Transverse colon (tissue), 4 donors: ENCODE results near the gene NBPF1. TPM values are rescaled to one million over a fixed set of nuclear protein-coding genes. Genes with fewer than 3 reads are reported as not detected.
"Not testable (repeated sequence)": the region's sequence is repeated elsewhere in the genome, so short reads cannot be mapped to it uniquely, and the experiment has no call there.

Experiments
- DNase-seq: peaks from one replicate; pipeline ENCODE4 v3.0.0-alpha.2; 2019
- H3K27ac ChIP-seq, 4 donors: fragments of 200-600 bp; sonication (generic); 2 replicates each; pipeline ENCODE4 v1.5.1; 2016 to 2018; ENCODE audit warnings: inconsistent platforms in 4 of 4
- H3K27me3 ChIP-seq: fragments of 200-600 bp; sonication (generic); 2 replicates; pipeline ENCODE4 v1.5.1; 2017; ENCODE audit warnings: inconsistent platforms
- H3K36me3 ChIP-seq, 4 donors: fragments of 200-600 bp; sonication (generic); 2 replicates each; pipeline ENCODE4 v1.5.1; 2017 to 2019; ENCODE audit warnings: inconsistent platforms in 4 of 4
- H3K4me1 ChIP-seq, 4 donors: fragments of 200-600 bp; sonication (generic); 2 replicates each; pipeline ENCODE4 v1.5.1; 2017 to 2020; ENCODE audit warnings: inconsistent platforms in 4 of 4
- H3K4me3 ChIP-seq, 4 donors: fragments of 200-600 bp; sonication (generic); 1 replicate in 1 of 4; 2 replicates in 3 of 4; pipeline versions ENCODE4 v1.5.1 to v1.6.1; 2017 to 2019; ENCODE audit warnings: inconsistent platforms in 4 of 4
- H3K9me3 ChIP-seq, 2 donors: fragments of 200-600 bp; sonication (generic); 2 replicates each; pipeline ENCODE4 v1.5.1; 2017 to 2019; ENCODE audit warnings: inconsistent platforms in 2 of 2
- WGBS, 2 donors: methylation state at CpG; one replicate each; pipeline ENCODE4 v1.1.5; 2018; ENCODE audit warnings: low coverage in 1 of 2; 5-methylcytosine and 5-hydroxymethylcytosine counted together
- in situ Hi-C, 4 donors: fragments of 200-750 bp; cut with MboI; loops; one replicate each; pipeline versions ENCODE4 v1.15.0 to v1.15.1; 2017; ENCODE audit warnings: low sequenced_read_pairs in 3 of 4, low pct_ligation_motif_present in 1 of 4, low pct_unique_long_range_greater_than_20kb in 1 of 4
- intact Hi-C: fragments of 100-400 bp; cut with DNase I; formaldehyde crosslinking; loops from one replicate; pipeline ENCODE4 v1.15.1; 2023; ENCODE audit warnings: low total_unique reads
- total RNA-seq, 4 donors: library from RNA; depleted of rRNA; stranded (reverse); fragments of >200 nt; gene quantifications; one replicate each; pipeline ENCODE4 v1.1.0, GENCODE V29; 2016

NBPF1 gene
- total RNA-seq, 4 donors from 2014 or later, result 70.1 to 178 (median 148) TPM

DNA sequence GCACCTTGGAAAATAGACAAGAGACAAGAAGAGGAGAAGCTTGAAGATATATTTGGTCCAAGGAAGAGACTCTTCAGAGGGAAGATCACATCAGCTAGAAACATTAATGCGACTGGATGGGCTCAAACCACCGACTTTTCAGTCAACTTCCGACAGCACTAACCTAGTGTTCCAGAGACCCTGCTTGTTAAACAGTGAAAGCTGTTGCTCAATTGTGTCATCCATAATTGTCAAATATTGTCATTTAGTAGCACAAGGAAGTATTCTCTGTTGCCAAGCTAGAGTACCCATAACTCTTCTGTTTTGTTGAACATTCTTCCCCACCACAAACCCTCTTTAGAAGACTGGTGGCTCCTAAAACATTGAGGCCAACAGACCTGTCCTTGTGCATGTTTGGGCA lies 56.3 kb downstream of the NBPF1 start:
- H3K4me3 ChIP-seq, intact Hi-C loops, DNase-seq, H3K9me3 ChIP-seq, in situ Hi-C loops, H3K36me3 ChIP-seq, H3K27ac ChIP-seq, H3K4me1 ChIP-seq, H3K27me3 ChIP-seq: not testable (repeated sequence)
- 94% methylated on average over 3 of the region's 3 CpGs; no CpG with 5 or more reads in 1 of the 2 donors for WGBS, 2 donors

DNA sequence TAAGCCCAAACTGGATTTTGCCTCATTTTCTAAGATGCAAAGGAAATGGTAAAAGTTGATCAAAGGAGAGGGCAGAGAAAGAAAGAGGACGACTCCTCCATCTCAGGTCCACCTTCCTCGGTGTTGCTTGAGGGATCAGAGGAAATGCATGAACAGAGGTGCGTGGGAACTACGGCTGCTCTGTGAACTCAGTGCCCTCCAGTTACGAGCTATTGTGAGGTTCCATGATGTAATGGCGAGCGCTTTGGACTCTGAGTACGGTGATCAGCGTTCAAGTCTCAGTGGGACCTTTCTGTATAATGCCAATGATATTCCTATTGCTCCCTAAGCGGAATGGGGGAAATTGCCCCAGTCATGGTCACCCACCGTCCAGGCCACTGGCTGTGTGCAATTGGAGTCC lies 60.1 kb downstream of the NBPF1 start:
- H3K36me3 ChIP-seq, intact Hi-C loops, H3K4me3 ChIP-seq, H3K27me3 ChIP-seq, H3K4me1 ChIP-seq, DNase-seq, H3K9me3 ChIP-seq, H3K27ac ChIP-seq, in situ Hi-C loops: not testable (repeated sequence)
- 91% methylated on average over 9 of the region's 11 CpGs; no CpG with 5 or more reads in 1 of the 2 donors for WGBS, 2 donors

DNA sequence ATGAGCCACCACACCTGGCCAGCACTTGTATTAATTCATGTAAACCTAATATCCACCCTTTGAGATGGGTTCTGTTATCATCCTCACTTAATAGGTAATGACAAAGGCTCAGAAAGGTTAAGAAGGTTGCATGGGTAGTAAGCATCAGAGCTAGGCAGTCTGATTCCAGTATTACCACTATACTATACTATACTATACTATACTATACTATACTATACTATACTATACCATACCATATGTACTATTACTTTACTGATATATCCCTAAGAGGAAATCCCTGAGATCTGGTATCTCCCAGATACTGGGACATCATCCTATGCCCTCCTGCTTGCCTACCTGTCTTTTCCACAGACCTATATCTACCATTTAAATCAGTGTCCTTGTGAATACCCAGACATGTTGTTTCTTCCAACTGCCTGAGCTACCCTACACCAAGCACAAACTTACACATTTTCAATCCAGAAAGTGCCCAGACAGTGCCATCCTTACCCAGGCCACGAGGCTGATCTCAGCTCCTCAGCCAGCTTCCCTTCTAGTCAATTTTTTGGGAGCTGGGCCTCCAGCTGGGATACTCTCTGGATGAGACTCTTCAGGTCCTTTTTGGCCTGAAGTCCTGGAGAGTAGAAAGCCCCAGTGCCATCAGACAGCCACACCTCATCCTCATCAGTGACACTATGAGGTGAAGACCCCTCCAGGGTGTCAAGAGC lies 63.0 kb downstream of the NBPF1 start:
- H3K36me3 ChIP-seq, H3K27me3 ChIP-seq, H3K4me3 ChIP-seq, H3K9me3 ChIP-seq, H3K27ac ChIP-seq, DNase-seq, H3K4me1 ChIP-seq, intact Hi-C loops, in situ Hi-C loops: not testable (repeated sequence)
- 83% methylated on average over 1 of the region's 1 CpG; no CpG with 5 or more reads in 1 of the 2 donors for WGBS, 2 donors

DNA sequence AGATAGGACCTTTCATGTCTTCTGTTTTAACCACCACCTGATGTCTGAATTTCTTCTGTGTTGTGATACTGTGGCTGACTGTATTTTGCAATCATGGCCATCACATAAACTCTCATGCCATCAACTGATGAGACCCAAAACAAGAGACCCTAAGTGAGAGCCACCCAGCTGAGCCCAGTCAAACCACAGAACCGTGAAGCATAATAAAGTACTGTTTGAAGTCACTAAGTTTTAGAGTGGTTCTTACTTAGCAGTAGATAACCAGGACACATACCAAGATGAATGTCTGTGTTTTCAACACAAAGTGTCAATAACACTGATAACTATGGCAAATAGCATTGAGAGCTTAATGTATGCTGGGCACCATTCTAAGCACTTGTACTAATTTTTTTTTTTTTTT lies 63.8 kb downstream of the NBPF1 start:
- H3K9me3 ChIP-seq, intact Hi-C loops: not testable (repeated sequence)
- in situ Hi-C loops, result loop anchor here in 1 of 4 donors (10.0 kb wide), 1 partner anchor 175 kb away; no protein-coding TSS in a partner anchor

DNA sequence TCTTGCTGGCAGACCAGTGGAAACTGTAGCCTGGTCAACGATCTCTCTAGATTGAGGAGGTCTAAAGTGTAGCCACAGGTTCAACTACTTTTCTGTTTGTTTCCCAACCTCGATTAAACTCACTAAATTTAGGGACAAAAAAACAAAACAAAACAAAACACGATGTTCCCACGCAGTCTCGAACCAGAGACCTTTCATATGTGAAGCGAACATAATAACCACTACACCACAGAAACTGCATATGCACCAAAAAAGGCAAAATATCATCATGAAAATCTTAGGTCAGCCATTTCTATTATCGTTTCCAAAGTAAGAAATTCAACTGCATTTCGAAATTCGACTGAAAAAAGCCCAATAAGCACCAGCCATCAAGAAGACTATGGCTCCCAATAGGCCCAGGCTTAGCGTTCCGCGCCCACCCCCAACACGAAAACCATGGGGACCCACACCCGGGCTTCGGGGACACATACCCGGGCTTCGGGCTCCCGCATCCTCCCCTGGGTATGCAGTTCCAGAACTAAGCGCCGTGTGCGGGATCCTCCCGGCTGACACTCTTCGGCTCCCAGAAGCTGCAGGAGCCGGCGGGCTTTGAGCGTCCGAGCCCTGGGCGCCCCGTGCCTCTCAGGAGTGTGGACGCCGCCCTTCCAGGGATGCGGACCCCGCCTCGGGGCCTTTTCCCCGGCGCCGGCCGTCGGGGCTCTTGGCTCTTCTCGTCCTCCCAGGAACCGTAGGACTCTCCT lies 65.7 kb downstream of the NBPF1 start:
- DNase-seq, H3K4me1 ChIP-seq, H3K27ac ChIP-seq, H3K36me3 ChIP-seq, intact Hi-C loops, H3K9me3 ChIP-seq, H3K4me3 ChIP-seq, H3K27me3 ChIP-seq: not testable (repeated sequence)
- WGBS, 2 donors, result 77% methylated on average over 8 of the region's 41 CpGs; no CpG with 5 or more reads in 1 of the 2 donors
- in situ Hi-C loops, result loop anchor here in 1 of 4 donors (10.0 kb wide), 1 partner anchor 177 kb away; no protein-coding TSS in a partner anchor

More for the DNA sequence above, 63.8 kb downstream of the NBPF1 start:
- not testable (repeated sequence) for H3K4me3 ChIP-seq, DNase-seq, H3K36me3 ChIP-seq, H3K27ac ChIP-seq, H3K27me3 ChIP-seq, H3K4me1 ChIP-seq
- 52% methylated on average over 1 of the region's 1 CpG; no CpG with 5 or more reads in 1 of the 2 donors for WGBS, 2 donors

DNA sequence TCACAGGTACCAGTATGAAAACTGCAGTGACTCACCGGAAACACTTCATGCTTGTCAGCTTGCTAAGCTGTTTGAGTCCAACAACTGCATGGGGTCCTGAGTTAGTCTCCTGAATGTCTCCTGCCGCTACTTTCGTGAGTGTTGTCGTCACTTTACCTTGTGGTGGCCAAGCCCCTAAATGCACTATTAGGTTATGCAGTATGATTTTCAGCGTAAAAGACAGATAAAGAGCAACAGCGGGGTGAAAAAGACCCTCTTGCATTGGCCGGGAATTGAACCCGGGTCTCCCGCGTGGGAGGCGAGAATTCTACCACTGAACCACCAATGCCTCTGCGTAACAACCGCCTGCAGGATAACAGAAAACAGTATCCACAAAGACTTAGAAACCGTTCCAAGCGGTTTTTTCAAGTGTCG lies 67.7 kb downstream of the NBPF1 start:
- in situ Hi-C loops, result loop anchor here in 1 of 4 donors (10.0 kb wide), 1 partner anchor 179 kb away; no protein-coding TSS in a partner anchor
- H3K27ac ChIP-seq, H3K9me3 ChIP-seq, H3K36me3 ChIP-seq, H3K27me3 ChIP-seq, DNase-seq, intact Hi-C loops, H3K4me1 ChIP-seq, H3K4me3 ChIP-seq: not testable (repeated sequence)
- WGBS, 2 donors, result 65 to 90% methylated on average over 2 to 12 of the region's 16 CpGs

DNA sequence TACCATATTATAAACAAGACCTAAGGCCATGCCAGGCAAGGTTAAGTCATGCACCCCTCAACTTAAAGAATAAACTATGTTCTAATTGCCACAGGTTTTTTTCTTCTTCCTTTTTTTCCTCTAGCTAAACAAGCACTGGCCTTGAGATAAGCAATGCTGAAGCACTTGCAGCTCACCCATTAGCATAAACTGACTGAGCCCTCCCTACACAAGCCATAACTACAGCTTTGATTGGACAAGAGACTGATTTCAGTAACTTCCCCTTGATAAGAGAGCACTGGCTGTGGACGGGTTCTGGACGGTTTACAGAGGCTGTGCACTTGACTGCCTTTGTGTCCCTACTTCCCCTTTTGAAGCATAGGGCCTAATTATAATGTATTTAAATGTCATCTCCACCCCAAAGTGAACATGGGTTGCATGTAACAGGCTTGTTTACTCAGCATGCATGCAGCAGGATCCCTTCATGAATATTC lies 72.9 kb downstream of the NBPF1 start:
- intact Hi-C loops, H3K27ac ChIP-seq, DNase-seq, H3K4me3 ChIP-seq, H3K4me1 ChIP-seq, H3K9me3 ChIP-seq, H3K36me3 ChIP-seq: not testable (repeated sequence)
- WGBS, 2 donors, result 14% methylated on average over 2 of the region's 2 CpGs; no CpG with 5 or more reads in 1 of the 2 donors
- H3K27me3 ChIP-seq, result peaks cover 15% of the 10 kb centered on the region
- in situ Hi-C loops, result loop anchor here in 1 of 4 donors (10.0 kb wide), 1 partner anchor 184 kb away; no protein-coding TSS in a partner anchor

DNA sequence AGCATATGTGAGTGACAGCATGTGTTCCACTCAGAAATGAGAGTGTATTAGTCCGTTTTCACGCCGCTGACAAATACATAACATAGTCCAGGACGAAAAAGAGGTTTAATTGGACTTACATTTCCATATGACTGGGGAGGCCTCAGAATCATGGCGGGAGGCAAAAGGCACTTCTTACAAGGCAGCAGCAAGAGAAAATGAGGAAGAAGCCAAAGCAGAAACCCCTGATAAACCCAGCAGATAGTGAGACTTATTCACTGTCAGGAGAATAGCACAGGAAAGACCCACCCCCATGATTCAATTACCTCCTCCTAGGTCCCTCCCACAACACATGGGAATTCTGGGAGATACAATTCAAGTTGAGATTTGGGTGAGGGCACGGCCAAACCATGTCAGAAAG lies 75.8 kb downstream of the NBPF1 start:
- H3K36me3 ChIP-seq, H3K4me1 ChIP-seq, DNase-seq, H3K4me3 ChIP-seq, H3K27ac ChIP-seq, in situ Hi-C loops, H3K9me3 ChIP-seq, intact Hi-C loops: not testable (repeated sequence)
- WGBS, 2 donors, result 63 to 95% methylated on average over 2 to 5 of the region's 6 CpGs
- peaks cover 35% of the 10 kb centered on the region for H3K27me3 ChIP-seq

DNA sequence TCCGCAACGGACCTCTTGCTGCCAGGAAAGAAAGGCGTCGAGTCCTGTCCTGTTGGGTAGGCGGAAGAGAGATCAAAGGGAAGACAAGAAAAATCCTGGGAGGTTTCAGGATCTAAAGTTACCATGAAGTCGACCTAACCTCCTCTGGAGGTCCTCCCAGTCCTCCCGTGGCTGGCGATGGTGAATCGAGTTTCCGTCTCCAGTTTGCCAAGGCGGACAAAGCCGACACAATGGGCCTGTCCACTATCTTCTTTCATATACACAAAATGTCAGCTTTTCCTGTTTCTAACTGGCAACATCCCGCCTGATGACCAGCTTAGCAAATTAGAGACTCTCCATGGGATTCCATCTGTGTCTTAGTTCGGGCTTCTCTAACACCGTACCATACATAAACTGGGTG lies 76.6 kb downstream of the NBPF1 start:
- H3K4me1 ChIP-seq, result not testable (repeated sequence)

DNA sequence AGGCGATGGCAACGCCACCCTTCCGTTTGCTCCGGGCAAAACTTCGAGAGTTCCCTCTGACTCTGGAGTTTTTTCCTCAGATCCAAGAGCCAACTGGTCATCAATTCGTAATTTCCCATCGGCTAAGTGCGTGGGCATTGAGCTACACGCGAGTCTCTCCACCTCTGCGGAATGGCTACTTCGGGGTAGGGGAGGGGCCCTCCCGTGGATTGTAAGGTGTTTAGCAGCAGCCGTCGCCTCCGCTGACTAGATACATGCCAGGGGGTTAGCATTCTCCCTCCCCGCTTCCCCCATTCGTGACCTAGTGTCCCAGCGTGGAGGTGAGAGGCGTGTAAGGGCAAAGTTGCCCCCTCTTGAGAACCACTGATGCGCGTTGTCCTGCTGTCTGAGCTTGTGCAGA lies 77.5 kb downstream of the NBPF1 start:
- WGBS, 2 donors, result 67 to 69% methylated on average over 7 to 20 of the region's 22 CpGs
- H3K4me3 ChIP-seq, H3K4me1 ChIP-seq, H3K9me3 ChIP-seq, in situ Hi-C loops, DNase-seq, intact Hi-C loops, H3K36me3 ChIP-seq, H3K27ac ChIP-seq: not testable (repeated sequence)
- H3K27me3 ChIP-seq, result peaks cover 50% of the 10 kb centered on the region

More for the DNA sequence above, 76.6 kb downstream of the NBPF1 start:
- H3K4me3 ChIP-seq, H3K27ac ChIP-seq, H3K36me3 ChIP-seq, DNase-seq, intact Hi-C loops, H3K9me3 ChIP-seq, in situ Hi-C loops: not testable (repeated sequence)
- H3K27me3 ChIP-seq, result peaks cover 43% of the 10 kb centered on the region
- WGBS, 2 donors, result 80 to 90% methylated on average over 2 to 15 of the region's 15 CpGs
